ENCODE results near the gene SLC25A11. TPM values are rescaled to one million over a fixed set of nuclear protein-coding genes. Genes with fewer than 3 reads are reported as not detected.

SLC25A11 gene
- polyA plus RNA-seq, 6 donors from 2014 or later, result 61.0 to 89.1 (median 71.4) TPM

DNA sequence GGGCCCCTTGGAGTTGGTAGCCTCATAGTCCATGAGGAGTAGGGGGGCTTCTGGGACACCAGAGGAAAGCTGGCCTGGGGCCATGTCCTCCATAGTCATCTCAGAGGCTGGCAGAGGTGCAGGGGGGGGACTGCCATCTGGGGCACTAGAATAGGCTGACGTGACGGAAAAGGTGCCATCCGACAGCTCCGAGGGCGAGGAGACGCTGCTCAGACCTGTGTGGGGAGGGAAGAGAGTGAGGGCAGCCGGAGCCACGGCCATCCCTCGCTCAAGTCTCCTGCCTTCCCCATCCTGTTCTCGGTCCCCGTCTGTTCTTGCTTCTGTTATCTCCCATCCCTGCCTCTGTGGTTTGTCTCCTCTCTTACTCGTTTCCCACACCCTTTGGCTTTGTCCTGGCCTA lies 32.5 kb upstream of the SLC25A11 start:
- H3K27ac Mint-ChIP-seq, result peak overlapping the region in 3 of 6 donors; percentile 27 to 65 (median 29)
- DNase-seq (no peak), ATAC-seq (ENCODE audit: low read depth in 2 of 2) (no peak)
- H3K27me3 Mint-ChIP-seq, result no peaks in the 10 kb centered on the region
- H3K4me1 Mint-ChIP-seq, result peaks cover 2 to 26% (median 10%) of the 10 kb centered on the region in 3 donors
- no peak overlapping the region for H3K4me3 Mint-ChIP-seq
- H3K9me3 Mint-ChIP-seq, result no peaks in the 10 kb centered on the region
- peaks cover 0 to 29% of the 10 kb centered on the region in 2 donors for H3K36me3 Mint-ChIP-seq

DNA sequence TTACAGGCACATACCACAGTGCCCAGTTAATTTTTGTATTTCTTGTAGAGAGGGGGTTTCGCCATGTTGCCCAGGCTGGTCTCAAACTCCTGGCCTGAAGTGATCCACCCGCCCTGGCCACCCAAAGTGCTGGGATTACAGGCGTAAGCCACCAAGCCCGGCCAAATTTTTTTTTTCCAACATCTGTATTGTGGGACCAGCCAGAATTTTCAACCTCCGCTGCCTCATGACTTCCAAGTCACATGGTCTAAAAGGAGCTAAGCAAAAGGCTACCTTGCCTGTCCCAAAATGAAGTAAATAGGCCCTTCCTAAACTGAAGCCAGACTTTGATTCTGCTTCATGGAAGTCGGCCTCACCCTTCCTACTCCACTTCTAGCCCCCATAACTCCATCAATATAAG lies 32.0 kb upstream of the SLC25A11 start:
- no peak overlapping the region for H3K4me3 Mint-ChIP-seq
- no peaks in the 10 kb centered on the region for H3K9me3 Mint-ChIP-seq
- DNase-seq, result no peak
- ATAC-seq (ENCODE audit: low read depth in 2 of 2), result no peak
- no peak overlapping the region for H3K27ac Mint-ChIP-seq
- H3K27me3 Mint-ChIP-seq, result no peaks in the 10 kb centered on the region
- peaks cover 2 to 26% (median 10%) of the 10 kb centered on the region in 3 donors for H3K4me1 Mint-ChIP-seq
- peaks cover 0 to 29% of the 10 kb centered on the region in 2 donors for H3K36me3 Mint-ChIP-seq

GRCh38 chr17:4970273-4970672 lies 30.4 kb upstream of the SLC25A11 start:
- Mint-ChIP-seq H3K27me3 (no peaks in the 10 kb centered on the region), H3K27ac (peak overlapping the region in 2 of 6 donors; percentile 62 to 74), H3K36me3 (peaks cover 0 to 22% of the 10 kb centered on the region in 2 donors), H3K4me3 (peak overlapping the region in 4 of 8 donors; percentile 29 to 79 (median 74)), H3K4me1 (peaks cover 14 to 31% (median 22%) of the 10 kb centered on the region in 3 donors), H3K9me3 (no peaks in the 10 kb centered on the region)
- ATAC-seq (ENCODE audit: low read depth in 2 of 2) (no peak), DNase-seq (no peak)

GRCh38 chr17:4969551-4970173 lies 29.8 kb upstream of the SLC25A11 start:
- ATAC-seq (ENCODE audit: low read depth in 2 of 2) (no peak), DNase-seq (no peak)
- Mint-ChIP-seq H3K4me1 (peaks cover 18 to 29% (median 18%) of the 10 kb centered on the region in 3 donors), H3K27ac (peak overlapping the region in 3 of 6 donors; percentile 6 to 82 (median 48)), H3K36me3 (peaks cover 0 to 16% of the 10 kb centered on the region in 2 donors), H3K27me3 (no peaks in the 10 kb centered on the region), H3K4me3 (peak overlapping the region in 3 of 8 donors; percentile 39 to 79 (median 58)), H3K9me3 (no peaks in the 10 kb centered on the region)

DNA sequence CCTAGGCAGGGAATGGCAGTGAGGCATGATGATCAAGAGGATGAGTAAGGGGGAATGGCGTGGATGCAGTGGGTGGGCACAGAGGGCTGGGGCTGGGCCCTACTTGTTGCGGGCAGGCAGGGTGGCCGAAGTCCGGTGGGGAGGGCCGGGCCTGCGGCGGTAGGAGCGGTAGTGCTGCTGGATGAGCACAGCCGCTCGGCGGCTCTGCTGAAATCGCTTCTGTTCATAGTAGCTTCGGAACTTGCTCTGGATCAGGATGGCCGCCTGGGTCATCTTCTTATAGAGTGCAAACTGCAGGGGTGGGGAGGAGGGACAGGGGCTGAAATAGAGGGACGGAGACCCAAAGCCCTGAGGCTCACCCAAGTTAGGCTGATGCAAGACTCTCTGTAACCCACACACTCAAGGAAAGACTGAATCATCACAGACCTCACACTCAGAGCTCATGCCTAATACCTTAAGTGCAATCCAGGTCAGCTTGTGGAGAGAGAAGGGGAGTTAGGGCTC lies 29.3 kb upstream of the SLC25A11 start:
- H3K27ac Mint-ChIP-seq, result peak overlapping the region in 2 of 6 donors; percentile 54 to 74
- ATAC-seq (ENCODE audit: low read depth in 2 of 2), result no peak
- H3K36me3 Mint-ChIP-seq, result peaks cover 0 to 12% of the 10 kb centered on the region in 2 donors
- no peak for DNase-seq
- no peaks in the 10 kb centered on the region for H3K27me3 Mint-ChIP-seq
- H3K9me3 Mint-ChIP-seq, result no peaks in the 10 kb centered on the region
- peaks cover 14 to 29% (median 18%) of the 10 kb centered on the region in 3 donors for H3K4me1 Mint-ChIP-seq
- peak overlapping the region in 2 of 8 donors; percentile 39 to 79 for H3K4me3 Mint-ChIP-seq

GRCh38 chr17:4968486-4969046 lies 28.7 kb upstream of the SLC25A11 start:
- Mint-ChIP-seq H3K36me3 (peaks cover 0 to 6% of the 10 kb centered on the region in 2 donors), H3K9me3 (no peaks in the 10 kb centered on the region), H3K4me1 (peaks cover 14 to 24% (median 18%) of the 10 kb centered on the region in 3 donors), H3K27ac (peak overlapping the region in 1 of 6 donors; percentile 54), H3K27me3 (no peaks in the 10 kb centered on the region), H3K4me3 (peak overlapping the region in 2 of 8 donors; percentile 39 to 79)
- ATAC-seq (ENCODE audit: low read depth in 2 of 2) (no peak), DNase-seq (no peak)

DNA sequence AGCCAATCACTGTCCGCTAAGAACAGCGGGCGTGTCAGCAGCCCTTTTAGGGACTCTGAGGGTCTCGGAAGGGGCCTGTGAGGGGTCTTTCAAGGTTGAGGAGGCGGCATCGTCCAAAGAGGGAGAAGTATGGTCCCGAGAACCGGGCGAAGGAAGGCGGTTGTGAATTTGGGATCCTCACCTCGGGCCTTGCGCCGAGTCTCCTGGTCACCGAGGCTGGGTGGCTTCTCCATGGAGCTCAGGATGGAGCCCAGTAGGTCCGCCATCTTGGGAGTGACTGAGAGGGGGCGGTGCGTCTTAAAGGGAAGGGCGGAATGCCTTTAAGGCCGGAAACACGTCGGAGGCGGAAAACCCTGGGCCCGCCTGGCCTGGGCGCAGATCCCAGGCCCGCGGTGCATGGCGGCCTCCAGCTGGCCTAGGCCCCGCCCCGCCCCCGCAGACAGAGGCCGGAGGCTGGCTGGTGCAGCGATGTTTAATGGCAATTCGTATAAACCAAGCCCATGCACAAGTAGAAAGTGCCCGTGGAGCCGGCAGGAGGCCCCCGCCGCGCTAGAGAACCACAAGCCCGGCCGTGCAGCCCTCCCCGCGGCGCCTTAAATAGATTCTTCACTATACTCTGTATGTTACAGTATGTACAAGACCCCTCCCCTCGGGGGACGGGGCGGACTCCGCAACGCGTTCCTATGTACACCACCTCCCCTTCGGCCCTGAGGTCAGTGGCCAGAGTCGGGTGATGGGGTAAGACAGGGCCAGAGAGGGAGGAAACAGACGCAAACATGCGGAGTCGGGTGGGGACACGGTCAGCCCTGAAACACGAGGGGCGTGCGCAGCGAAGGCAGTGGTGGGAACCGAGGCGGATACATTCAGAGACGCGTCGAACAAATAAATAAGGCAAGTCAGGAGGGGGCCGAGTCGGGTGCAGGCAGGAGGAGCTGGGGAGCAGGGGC lies 28.0 kb upstream of the SLC25A11 start, which contains the start of gene SPAG7:
Gene SPAG7, minus strand, starts transcription at position 279 of the 947 bp plus-strand sequence. Its CDS starts 13 bp downstream, at position 266.
- Mint-ChIP-seq H3K27me3 (no peaks in the 10 kb centered on the region), H3K4me3 (no peak within 1 kb of the TSS), H3K27ac (peak within 1 kb of the TSS in 3 of 6 donors; percentile 22 to 93 (median 78)), H3K36me3 (no peaks in the 10 kb centered on the region), H3K4me1 (peaks cover 14 to 26% (median 18%) of the 10 kb centered on the region in 3 donors), H3K9me3 (no peaks in the 10 kb centered on the region)
- DNase-seq, result peak; percentile 97
- ATAC-seq (ENCODE audit: low read depth in 2 of 2), result peak; percentile 59 to 63

- Mint-ChIP-seq H3K27me3 (no peaks in the 10 kb centered on the region), H3K4me3 (no peak overlapping the region), H3K36me3 (no peaks in the 10 kb centered on the region), H3K27ac (no peak overlapping the region), H3K4me1 (peaks cover 14 to 26% (median 18%) of the 10 kb centered on the region in 3 donors), H3K9me3 (no peaks in the 10 kb centered on the region)
- peak; percentile 97 for DNase-seq
- ATAC-seq (ENCODE audit: low read depth in 2 of 2), result peak; percentile 83 to 84
Observed at GRCh38 chr17:4966844-4967538, 27.1 kb upstream of the SLC25A11 start.

GRCh38 chr17:4965311-4965986 lies 25.6 kb upstream of the SLC25A11 start:
- no peaks in the 10 kb centered on the region for H3K27me3 Mint-ChIP-seq
- peak overlapping the region in 2 of 6 donors; percentile 23 to 52 for H3K27ac Mint-ChIP-seq
- peak overlapping the region in 5 of 8 donors; percentile 4 to 76 (median 56) for H3K4me3 Mint-ChIP-seq
- no peak for DNase-seq
- no peaks in the 10 kb centered on the region for H3K9me3 Mint-ChIP-seq
- no peak for ATAC-seq (ENCODE audit: low read depth in 2 of 2)
- peaks cover 14 to 23% (median 22%) of the 10 kb centered on the region in 3 donors for H3K4me1 Mint-ChIP-seq
- H3K36me3 Mint-ChIP-seq, result peaks cover 5 to 6% of the 10 kb centered on the region in 2 donors

GRCh38 chr17:4960279-4960922 lies 20.6 kb upstream of the SLC25A11 start:
- Mint-ChIP-seq H3K27ac (peak overlapping the region in 2 of 6 donors; percentile 11 to 59), H3K36me3 (peaks cover 6 to 19% of the 10 kb centered on the region in 2 donors), H3K4me1 (peaks cover 16 to 24% (median 24%) of the 10 kb centered on the region in 3 donors), H3K9me3 (no peaks in the 10 kb centered on the region), H3K27me3 (no peaks in the 10 kb centered on the region), H3K4me3 (peak overlapping the region in 1 of 8 donors; percentile 29)
- ATAC-seq (ENCODE audit: low read depth in 2 of 2) (no peak), DNase-seq (no peak)

DNA sequence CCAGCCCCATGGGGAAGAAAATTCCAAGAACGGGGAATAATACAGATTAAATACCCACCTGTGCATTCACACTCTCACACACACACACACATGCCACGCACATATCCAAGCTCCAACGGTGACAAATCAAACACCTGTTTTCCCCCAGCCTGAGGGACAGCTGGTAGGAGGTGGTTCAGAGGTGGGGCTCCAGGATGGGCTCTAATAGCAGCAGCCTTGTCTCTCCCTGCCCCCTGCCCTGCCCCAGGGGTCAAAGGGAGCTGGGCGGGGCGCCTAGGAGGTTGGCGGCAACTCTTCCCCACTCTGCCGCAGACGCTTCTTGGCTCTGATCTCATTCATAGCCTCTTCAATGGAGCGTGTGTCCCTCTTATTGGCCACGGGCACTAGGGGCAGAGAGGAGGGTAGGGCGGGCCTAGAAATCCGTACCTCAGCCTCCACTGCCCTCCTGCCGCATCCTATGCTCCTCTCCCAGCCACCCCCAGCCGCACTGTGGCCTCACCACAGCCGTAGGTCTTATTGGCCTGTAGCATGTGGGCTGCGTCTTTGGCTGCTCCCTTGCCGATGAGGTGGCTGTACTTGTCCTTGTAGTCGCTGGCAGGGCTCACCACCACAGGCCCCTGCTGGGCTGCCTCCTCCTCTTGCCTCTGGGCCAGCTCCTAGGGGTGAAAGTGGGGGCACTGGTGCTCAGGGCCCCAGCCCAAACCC lies 19.6 kb upstream of the SLC25A11 start:
- ATAC-seq (ENCODE audit: low read depth in 2 of 2) (no peak), DNase-seq (no peak)
- Mint-ChIP-seq H3K36me3 (peaks cover 6 to 19% of the 10 kb centered on the region in 2 donors), H3K27ac (peak overlapping the region in 1 of 6 donors; percentile 61), H3K27me3 (no peaks in the 10 kb centered on the region), H3K4me3 (peak overlapping the region in 1 of 8 donors; percentile 2), H3K9me3 (no peaks in the 10 kb centered on the region), H3K4me1 (peaks cover 11 to 20% (median 19%) of the 10 kb centered on the region in 3 donors)

All from naive B cell (primary cell).